Measurements from ENCODE around the gene EPSTI1.

EPSTI1 gene

DNA sequence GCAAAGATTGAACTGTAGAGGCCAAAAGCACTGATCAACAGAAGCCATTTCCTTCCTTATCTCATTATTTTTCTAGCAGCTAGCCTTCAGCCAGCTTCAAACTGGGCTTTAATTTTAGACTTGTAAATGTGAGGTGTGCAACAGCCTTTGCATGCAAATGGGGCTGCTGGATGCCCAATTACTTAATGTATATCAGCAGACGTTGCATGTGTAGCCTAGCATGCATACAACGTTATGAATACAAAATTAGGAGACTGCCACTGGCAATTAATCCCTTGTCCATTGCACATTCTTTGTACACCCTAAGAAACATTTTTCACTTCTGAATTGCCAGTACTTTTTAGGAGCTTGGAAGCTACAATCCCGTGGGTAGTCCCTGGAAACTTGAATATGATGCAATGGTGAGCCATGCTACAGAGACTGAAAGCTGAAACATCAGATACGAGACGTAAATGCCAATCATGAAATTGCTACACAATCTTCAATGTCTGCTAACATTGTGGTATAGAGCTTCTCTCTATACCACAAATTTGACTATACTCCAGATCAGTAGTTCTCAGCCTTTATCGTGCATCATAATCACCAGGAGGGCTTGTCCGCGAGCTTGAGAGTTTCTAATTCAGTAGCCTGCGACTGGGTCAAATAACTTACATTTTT is 20.2 kb downstream of the EPSTI1 start:
- no peak for DNase-seq (ENCODE audit: low spot score)

DNA sequence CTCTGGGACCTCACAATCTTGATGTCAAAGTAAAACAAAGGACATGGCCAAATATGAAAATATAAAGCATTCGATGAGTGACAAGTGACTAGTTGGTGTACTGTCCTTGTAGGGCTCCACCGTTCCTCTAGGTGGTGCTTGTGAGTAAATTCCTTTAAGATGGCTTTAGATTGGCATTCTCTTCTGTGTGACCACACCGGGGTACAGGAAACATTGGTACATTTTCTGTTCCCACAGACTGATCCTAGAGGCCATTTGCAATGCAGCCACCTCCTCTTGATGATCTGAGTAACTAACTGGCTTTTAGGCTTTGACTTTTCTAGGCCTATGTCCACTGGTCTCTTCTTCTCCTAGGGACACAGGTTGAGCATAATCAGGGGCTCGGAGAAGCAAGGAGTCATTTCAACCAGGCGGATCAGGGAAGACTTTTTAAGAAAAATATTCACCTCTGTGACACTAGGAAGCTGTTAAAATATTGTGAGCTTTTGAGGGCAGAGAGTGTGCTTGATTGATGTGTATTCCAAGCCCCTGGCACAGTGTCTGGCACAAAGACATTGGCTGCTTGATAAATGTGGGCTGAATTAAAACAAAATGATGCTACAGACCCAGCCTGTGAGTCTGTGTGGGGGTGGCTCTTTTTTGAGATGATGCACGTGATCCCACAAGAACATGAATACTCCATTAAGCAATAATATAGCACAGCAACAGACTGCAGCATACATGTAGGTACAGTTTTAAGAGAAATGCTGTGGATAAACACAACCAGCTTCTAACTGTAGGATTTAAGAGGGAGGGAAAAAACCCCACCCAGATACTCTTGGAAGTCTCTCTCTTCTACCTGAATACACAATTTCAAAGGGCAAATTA is 21.0 kb downstream of the EPSTI1 start:
- peak; percentile 58 for DNase-seq (ENCODE audit: low spot score)

DNA sequence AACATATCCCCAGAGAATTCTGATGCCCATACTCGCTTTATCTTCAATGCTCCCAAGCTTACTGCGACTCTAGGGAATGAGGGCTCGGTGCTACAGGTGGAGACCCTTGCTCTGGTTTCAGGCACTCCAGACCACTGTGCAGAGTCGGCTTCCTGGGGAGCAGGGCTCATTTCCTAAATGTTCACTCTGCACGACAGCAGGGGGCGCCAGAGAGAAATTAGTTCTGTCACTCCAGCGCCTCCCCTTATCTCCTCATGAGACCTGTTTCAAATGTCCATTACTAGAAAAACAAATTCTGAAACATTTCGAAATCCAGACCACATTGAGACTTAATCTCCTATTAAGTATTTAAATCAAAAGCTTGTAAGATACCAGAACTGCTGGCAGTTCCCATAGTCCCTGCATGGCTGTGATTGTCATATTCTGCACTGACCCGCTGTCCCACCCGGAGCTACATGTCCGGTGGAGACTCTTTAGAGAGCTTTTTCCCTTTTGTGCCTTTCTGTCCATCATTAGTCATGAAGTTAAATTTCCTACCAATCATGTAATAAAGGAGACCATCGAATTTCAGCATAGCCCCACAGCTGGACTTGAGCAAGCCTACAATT is 22.4 kb downstream of the EPSTI1 start:
- peak; percentile 76 for DNase-seq (ENCODE audit: low spot score)

DNA sequence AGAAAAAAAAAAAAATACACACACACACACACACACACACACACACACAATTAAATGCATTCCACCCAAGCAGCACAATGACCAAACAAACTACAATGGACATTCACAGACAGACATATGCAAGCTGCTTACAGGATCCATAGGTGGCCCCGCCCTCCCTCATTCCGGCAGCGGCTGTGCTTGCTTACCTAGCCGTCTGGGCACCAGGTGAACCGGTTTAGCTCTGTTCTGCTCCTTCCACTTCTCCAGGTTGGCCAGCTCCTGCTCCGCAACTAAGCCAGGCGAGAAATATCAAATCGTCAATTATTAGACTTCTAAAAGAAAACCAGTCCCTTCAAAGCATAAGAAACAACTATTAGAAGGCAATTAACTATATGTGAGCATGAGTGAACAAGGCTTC is 23.1 kb downstream of the EPSTI1 start:
- no peak for DNase-seq (ENCODE audit: low spot score)

DNA sequence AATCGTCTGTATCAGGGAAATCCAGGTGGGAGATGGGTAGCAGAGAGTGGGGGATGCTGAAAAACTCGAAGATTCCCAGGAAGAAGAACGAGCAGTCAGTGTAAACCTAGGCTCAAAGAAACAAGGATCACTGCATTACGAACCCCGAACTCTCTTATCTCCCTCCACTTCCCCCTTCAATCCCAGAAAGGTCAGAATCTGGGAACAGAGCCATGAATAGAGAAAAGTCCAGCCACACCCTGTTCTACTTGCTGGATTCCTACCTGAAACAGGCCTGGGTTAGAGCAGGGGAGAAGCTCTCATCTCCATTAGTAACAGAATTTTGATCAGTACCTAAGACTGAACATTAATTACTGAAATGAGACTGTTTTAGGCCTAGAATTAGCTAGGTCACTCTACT is 24.4 kb downstream of the EPSTI1 start:
- no peak for DNase-seq (ENCODE audit: low spot score)

DNA sequence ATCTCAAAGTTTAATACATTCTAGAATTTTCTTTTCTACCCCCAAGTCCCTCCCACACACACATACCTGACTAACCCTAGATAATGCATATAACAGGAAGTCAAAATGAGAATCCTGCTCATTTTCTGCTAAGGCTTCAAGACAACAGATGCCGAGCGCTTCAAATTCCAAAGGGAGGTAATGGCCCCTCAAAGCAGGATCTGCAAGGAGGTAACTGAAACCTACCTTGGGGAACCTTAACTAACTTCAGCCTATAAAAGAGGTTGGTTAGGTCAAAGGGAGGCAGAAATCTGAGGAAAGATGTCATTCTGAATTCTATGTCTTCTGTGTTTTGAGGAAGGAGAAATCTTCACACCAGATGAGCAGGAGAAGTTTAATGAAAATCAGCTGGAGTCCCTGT is 26.8 kb downstream of the EPSTI1 start:
- DNase-seq (ENCODE audit: low spot score): no peak

DNA sequence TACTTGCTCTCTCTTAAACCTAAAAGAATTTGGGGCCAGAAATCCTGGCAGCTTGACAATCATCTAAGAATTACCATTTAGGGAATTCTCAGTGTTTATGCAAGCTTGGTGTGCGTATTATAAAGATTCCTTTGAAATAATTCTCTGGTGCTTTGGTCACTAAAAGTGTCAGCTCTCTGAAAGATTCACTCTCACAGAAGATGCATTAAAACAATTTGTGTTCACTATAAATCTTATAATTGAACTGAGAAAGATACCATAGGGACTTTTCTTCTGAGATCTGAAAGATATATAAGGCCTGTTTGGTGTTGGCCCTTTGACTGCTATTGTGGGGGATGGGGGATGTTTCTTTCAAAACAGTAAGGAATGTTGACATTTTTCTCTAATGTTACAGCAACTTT is 27.3 kb downstream of the EPSTI1 start:
- DNase-seq (ENCODE audit: low spot score): no peak

DNA sequence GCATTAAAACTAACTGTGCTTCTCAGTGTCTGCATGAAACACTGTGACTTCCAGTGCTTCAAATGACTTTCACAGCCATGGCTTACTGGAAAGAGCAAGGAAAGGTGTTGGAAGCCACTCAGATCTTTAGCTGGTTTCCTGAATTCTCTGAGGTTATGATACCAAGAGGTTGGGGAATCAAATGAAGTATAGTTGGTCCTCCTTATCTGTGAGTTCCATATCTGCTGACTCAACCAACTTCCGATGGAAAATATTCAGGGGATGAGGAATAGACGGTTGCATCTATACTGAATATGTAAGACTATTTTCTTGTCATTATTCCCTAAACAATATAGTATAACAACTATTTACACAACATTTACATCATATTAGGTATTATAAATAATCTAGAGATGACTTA is 32.4 kb downstream of the EPSTI1 start:
- DNase-seq (ENCODE audit: low spot score): no peak

DNA sequence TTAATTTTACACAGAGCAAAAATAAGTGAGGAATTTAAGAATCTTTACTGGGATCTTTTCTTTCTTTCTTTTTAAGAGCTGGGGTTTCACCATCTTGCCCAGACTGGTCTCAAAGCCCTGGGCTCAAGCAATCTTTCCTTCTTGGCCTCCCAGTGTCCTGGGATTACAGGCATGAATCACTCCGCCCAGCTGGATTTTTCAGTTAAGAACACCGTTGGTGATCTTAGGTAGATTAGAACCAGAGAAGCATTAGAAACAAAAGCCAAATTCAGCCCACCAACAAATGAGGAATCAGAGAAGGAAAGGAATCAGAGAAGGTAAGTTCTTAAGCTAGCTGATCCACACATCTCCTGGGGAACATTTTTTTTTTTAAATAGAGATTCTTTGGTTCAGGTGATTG is 34.2 kb downstream of the EPSTI1 start:
- DNase-seq (ENCODE audit: low spot score): no peak

DNA sequence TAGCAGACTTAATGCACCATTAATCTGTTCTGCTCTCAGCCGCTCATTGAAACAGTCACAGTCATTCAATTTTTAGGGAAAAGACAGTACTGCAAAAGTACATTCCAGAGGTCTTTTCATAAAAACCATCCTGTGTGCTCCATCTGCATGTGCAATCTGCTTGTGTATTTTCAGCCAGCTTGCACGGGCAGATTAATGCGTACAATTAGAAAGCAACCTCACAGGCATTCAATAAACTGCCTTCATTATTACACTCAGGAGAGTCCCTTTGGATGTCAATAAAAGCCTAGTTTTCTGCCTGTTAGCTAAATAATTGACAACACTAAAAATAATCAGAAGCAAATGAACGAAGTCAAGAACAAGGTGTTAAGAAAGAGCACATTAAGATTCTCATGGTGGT is 41.9 kb downstream of the EPSTI1 start:
- no peak for DNase-seq (ENCODE audit: low spot score)

DNA sequence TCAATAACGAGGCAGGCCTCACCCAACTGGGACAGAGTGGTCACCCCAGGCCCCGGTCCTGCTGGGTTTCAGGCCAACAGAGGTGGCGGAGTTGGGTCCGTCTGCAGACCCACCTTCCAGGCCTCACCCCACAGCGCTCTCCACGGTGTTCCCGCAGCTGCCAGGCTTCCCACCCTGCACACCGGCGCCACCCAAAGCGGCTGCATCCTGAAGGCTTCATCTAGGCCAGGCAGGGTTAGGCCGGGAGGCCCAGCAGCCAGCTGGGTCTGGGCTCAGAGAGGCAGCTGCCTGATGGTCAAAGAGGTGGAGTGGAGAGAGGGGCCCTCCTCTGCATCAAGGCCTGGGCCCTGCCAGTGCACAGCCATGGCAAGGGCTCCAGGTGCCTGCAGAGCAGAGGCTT is 44.1 kb downstream of the EPSTI1 start:
- no peak for DNase-seq (ENCODE audit: low spot score)

DNA sequence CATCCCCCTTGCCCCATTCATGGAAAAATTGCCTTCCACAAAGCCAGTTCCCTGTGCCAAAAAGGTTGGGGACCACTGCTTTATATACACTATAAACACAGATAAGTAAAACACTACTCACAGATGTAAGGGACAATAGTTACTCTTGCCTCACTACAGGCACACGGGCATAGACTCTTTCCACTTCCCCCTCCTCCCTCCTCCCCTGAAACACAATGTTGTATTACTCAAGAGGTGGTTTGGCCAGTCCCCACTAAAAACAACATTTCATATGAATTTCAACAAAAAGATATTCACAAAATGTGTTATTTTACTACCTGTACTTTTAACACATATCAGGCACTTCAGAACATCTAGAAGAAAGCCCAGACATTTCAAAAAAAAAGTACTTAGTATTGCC is 45.1 kb downstream of the EPSTI1 start:
- no peak for DNase-seq (ENCODE audit: low spot score)

DNA sequence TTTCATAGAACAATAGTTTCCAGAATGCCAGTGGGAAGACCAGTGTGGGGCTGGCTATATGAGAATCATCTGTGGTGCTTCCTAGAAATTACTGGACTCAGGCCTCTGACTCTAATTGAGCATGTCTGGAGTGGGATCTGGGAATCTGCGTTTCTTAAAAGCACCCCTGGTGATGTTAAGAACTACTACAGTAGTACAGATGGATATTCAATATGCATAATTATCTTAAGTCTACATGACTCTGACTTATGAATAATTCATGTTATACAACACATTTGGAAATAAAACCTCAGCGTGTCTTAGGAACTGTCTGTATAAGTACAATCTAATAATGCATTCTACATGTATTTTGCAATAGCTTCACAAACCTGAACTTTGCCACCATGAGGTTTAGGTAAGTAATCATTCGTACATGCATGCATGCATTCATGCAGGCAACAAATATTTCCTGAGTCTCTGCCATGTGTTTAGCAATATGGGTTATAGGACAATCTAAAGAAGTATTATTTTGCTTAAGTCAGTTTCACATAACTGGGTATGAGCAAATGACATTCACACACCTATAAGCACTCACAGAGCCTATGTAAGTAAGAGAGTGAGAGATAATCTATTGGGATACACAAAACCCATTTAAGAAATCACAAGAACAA is 62.0 kb downstream of the EPSTI1 start:
- no peak for DNase-seq (ENCODE audit: low spot score)

DNA sequence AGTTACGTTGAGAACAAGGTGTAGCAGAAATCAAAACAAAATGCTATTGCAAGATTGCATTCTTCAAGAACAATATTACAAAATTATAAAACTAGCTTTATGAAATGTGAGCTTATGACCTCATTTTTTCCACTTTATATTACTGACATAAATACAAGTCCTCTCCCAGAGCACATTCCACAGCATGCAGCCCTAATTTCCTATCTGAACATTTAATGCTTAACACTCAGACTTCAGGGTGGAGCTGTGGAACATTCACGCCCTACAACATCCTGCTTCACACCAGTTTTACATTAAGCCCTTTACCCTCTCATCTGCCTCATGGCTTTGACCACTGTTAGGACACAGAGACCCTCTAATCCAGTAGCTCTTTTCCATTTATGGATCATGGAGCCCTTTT is 65.5 kb downstream of the EPSTI1 start:
- no peak for DNase-seq (ENCODE audit: low spot score)

DNA sequence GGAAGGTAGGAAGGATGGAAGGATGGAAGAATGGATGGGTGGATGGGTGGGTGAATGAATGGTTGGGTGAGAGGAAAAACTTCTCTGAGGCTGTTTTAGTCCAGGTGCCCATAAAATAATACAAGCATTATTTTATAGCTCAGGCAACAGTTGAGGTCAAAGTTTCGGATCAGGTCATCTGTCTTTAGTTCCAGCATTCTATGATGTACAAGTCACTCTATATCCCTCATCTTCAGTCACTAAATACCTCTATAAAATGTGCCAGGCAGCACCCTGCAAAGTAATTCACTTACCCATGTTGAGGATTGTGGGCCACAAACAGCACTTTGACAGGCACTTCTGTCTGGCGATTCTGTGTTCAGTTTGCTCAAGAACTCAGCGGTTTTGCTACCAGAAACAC is 66.0 kb downstream of the EPSTI1 start:
- no peak for DNase-seq (ENCODE audit: low spot score)

DNA sequence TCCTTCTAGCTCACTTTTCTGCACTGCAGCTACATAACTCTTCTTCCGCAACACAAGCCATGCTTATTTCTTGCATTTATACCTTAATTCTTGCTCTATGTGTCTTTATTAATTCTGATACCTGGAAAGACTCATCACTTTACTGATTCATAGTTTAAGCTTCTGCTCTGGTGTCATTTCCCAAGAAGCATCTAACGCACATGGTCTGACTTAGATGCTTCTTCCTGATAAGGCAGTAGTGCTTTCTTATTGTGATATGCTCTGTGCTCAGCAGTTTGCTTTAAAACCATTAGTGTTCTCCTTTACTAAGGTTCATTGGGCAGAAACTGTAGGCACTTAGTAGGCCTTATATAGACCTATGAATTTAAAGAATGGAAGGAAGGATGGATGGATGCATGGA is 66.4 kb downstream of the EPSTI1 start:
- DNase-seq (ENCODE audit: low spot score): no peak

DNA sequence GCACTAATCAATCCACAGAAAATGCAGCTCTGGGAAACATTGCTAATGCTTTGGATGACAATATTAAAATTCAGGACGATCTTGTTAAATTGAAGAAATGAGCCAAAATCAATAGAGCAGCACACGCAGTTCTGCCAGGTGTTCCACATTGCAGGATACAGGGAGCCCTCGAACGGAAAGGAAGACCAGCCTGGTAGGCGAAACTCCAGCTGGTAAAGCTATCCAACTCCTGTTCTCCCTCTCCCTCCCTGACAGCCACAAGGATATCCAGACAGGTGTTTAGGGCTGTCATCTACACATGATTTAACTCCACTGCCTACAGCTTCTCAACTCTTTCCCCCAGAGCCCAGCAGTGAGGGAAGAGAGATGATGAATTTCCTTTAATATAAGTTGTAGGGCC is 67.7 kb downstream of the EPSTI1 start:
- no peak for DNase-seq (ENCODE audit: low spot score)

DNA sequence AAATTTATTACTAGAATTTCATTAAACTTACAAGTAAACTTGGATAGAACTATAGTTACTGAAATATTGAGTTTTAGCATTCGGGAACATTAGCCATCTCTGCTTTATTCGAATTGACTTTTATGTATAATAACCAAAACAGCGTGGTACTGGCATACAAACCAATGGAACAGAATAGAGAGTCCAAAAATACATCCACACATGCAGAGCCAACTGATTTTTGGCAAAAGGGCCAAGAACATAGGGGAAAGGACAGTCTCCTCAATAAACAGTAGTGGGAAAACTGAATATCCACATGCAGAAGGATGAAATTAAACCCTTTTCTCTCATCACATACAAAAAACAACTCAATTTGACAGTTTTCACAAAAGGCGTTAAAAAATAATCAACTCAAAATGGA is 84.3 kb downstream of the EPSTI1 start:
- DNase-seq (ENCODE audit: low spot score): no peak

DNA sequence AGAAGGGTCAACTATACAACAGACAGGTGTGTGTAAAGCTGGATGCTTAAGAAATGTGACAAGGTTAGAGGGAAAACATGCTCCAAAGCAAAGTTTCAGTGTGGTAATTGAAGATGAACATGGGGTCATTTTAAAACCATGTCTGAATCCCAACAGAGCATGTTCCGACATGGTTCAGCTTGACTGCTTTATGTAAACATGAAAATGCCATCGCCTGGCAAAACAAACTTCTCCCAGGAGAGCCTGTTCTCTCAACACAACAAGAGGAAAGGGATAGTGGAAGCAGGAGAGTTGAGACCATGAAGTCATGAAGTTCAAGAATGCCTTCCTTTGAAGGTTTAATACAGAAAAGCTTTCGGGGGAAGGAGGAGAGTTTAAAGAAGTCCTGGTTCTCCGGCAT is 85.8 kb downstream of the EPSTI1 start:
- no peak for DNase-seq (ENCODE audit: low spot score)

DNA sequence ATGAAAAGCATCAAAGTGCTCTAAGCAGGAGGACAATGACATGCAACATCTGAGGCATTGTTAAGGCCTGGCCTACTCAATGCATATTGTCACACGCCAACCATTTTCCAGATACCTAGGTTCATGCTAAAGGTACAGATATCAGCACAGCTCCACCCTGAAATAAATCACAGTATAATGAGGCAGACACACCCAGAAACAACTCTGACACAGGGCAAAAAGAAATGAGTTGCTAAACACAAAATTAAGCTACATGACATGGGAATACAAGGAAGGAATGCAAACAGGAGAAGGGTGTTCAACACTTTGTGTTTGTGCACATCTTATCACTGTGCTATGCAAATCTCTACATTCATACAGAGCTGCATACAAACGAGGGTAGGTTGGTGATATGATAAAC is 86.5 kb downstream of the EPSTI1 start:
- no peak for DNase-seq (ENCODE audit: low spot score)

DNA sequence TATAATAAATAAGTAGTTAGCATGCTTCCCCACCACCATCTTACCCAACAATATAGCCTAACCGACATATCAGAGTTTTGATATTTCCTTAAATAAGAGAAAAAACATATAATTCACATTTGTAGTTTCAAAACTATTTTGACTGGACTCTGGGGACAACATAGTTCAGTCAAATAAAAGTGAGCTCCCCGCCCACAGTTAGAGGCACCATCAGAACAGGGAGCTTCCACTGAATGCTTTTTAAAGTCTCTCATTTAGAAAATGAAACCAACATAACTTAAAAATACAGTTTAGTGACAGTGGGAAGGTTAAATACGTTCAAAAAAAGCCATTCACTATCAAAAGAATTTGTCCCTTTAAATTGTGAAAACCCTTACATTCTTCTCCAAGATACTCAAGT is 92.8 kb downstream of the EPSTI1 start:
- DNase-seq (ENCODE audit: low spot score): no peak

DNA sequence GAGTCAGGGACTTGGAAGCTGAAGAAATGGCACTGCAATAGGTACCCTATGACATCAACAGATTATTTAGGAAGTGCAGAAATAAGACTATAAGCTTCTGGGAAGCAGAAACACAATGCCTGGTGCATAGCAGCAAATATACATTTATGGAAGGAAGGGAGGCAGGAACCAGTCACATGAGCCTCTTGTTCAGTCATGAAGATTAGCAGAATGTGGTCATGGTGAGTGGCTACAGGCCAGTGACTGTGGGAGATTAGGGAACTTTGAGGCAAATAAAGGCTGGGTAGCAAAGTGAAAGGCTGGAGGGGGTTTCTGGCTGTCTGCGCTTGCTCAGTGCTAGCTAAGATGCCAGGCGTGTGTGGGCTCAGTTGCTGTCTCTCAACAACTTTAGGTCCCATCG is 96.3 kb downstream of the EPSTI1 start:
- no peak for DNase-seq (ENCODE audit: low spot score)

DNA sequence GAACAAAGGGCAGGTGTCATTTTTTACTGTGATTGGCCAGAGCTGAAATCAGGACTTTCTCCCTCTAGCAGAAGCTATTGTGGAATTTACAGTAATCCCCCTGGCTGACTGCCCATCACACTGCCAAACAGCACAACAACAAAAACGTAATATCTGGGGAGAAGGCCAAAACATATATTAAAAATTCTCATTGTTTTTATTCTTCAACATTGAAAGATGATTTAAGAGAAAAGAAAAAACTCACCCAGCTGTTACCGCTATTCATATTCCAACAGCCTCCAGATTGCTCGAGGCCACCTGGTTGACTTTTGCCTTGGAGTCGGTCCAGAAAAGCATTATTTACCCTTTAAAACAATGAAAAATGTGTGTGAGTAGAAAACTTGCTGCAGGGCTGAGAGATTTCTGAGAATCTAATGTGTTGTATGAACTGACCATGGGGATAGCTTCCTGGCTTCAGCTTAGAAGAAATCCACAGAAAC is 97.2 kb downstream of the EPSTI1 start:
- no peak for DNase-seq (ENCODE audit: low spot score)
